GM21737 (cell line): Measurements from ENCODE around the gene TTBK1.

Experiments used
- ATAC-seq: cut with Tn5 transposase; IDR thresholded peaks from one replicate; pipeline ENCODE4 v1.9.1; 2021; ENCODE audit warnings: mild to moderate bottlenecking, moderate library complexity; ENCODE audit not compliant: unreplicated experiment

Gene TTBK1

GRCh38 chr6:43242908-43243663, at the start of gene TTBK1:
TTBK1 (plus strand) TSS chr6:43243481; CDS start chr6:43246661, 3,180 bp downstream.
- ATAC-seq: no peak

DNA sequence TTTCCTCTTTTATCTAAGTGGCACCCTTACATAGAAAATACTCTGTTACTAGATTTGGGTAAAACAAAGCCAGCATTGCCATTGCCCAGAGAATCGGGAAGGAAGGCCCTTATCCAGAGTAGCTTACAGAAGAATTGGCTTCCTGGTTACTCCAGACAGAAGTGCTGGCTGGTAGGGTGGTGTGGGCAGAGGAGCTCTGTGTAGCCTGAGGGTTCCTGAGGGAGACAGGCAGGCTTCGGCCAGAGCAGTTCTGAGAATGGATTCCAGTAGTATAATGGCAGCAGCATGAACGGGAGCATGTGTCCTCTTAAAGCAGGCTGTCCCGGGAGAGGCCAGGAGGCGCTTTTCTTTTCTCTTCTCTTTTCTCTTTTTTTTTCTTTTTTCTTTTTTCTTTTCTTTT, 49.4 kb upstream of the TTBK1 start:
- no peak for ATAC-seq

- no peak for ATAC-seq
These were observed 46.9 kb upstream of the TTBK1 start for GRCh38 chr6:43196337-43196736.

GRCh38 chr6:43199912-43200311, 43.4 kb upstream of the TTBK1 start:
- ATAC-seq: no peak

- ATAC-seq: no peak
These were observed 42.7 kb upstream of the TTBK1 start for GRCh38 chr6:43200541-43200940.

GRCh38 chr6:43202451-43202850, 40.8 kb upstream of the TTBK1 start:
- ATAC-seq: no peak

DNA sequence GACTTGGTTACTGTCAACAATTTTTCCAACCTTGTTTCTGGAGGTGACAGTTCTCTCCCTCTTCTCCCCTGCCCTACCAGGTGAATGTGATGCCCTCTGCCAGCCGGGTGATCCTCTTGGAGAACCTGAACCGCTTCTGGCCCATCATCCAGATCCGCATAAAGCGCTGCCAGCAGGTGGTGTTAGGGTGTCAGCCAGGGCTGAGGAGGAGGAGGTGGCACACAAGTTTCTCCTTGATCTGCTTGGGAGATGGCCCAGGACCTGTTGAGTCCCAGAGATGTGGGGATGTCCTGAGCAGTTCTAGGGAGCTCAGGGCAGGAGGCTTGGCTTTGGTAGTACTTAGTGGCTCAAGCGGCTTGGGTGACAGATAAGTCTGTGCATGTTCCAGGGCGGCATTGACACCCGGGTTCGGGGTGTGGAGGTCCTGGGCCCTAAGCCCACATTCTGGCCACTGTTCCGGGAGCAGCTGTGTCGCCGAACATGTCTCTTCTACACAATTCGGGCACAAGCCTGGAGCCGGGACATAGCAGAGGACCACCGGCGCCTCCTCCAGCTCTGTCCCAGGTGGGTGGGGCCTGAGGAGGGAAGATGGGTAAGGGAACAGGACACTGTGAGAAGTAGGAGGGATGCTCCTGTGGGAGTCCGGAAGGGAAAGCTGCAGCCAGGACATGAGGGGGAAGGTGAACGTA, 40.1 kb upstream of the TTBK1 start:
- no peak for ATAC-seq

DNA sequence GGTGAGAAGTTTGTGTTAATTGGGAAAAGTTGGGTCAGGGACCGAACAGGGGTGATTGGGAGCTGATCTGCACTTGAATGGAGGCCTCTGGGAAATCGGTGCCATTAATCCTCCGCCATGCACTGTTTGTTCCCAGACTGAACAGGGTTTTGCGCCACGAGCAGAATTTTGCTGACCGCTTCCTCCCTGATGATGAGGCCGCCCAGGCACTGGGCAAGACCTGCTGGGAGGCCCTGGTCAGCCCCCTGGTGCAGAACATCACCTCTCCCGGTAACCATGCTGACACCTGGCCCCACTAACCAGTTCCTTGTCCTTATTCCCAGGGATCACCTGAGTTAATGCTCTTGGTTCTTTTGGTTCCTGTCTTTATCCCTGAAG, 39.6 kb upstream of the TTBK1 start:
- ATAC-seq: no peak

- ATAC-seq: no peak
These were observed 38.8 kb upstream of the TTBK1 start for GRCh38 chr6:43204271-43205105.

DNA sequence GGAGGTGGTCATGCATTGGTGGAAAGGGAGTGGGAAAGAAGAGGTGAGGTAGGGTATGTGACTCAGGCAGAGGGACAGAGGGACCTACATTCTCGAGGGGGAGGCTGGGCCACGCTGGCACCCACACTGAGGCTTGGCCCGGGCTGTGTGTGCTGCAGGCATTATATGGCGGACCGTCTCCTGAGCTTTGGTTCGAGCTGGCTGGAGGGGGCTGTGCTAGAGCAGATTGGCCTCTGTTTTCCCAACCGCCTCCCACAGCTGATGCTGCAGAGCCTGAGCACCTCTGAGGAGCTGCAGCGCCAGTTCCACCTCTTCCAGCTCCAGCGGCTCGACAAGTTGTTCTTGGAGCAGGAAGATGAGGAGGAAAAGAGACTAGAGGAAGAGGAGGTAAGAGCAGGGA, 37.4 kb upstream of the TTBK1 start:
- no peak for ATAC-seq

- ATAC-seq: no peak
These were observed 36.0 kb upstream of the TTBK1 start for GRCh38 chr6:43207286-43207685.

- no peak for ATAC-seq
These were observed 31.3 kb upstream of the TTBK1 start for GRCh38 chr6:43211955-43212354.

GRCh38 chr6:43213431-43213830, 29.9 kb upstream of the TTBK1 start:
- ATAC-seq: no peak

GRCh38 chr6:43215066-43215465, 28.2 kb upstream of the TTBK1 start:
- ATAC-seq: no peak

DNA sequence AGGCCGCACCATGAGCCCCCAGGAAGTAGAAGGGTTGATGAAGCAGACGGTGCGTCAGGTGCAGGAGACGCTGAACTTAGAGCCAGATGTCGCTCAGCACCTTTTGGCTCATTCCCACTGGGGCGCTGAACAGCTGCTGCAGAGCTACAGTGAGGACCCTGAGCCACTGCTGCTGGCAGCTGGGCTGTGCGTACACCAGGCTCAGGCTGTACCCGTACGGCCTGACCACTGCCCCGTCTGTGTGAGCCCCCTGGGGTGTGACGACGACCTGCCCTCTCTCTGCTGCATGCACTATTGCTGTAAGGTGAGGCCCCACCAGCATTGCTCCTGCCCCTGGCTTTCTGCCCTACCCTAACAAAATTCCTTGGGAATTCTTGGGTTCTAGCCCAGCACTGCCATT, 27.1 kb upstream of the TTBK1 start:
- ATAC-seq: no peak

- no peak for ATAC-seq
These were observed 25.9 kb upstream of the TTBK1 start for GRCh38 chr6:43217351-43217750.

DNA sequence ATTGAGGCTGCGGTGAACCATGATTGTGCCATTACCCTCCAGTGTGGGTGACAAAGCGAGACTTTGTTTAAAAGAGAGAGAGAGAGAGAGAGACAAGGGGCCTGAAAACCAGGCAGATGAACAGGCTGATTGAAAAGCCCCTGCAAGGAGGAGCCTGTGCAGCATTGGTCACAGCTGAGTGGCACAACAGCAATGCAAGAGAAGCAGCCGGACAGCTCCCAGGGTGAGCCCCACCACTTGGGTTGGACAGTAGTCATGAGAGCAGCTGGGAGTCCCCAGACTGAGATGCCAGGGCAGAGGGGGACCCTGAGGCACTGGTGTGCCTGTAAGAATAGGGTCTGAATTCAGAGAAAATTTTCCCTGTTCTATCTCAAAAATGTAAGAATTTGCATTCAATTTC, 24.2 kb upstream of the TTBK1 start:
- ATAC-seq: no peak

DNA sequence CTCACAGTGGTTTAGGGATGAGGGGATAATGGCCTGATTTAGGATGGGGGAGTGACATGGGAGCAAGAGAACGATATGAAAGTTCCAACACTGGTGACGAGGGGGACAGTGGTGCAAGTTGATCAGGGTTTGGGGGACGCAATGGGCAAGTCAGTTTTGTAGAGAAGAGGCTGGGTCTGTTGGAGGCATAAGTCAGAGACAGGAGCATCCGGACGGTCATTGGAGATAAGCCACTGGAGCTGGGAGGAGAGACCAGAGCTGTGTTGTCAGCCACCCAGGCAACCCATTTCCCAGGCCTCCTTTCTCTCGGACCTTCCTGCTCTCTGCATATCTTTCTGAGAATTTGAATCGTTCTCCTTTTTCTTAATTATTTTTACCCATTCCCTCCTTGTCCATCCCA, 23.5 kb upstream of the TTBK1 start:
- no peak for ATAC-seq

DNA sequence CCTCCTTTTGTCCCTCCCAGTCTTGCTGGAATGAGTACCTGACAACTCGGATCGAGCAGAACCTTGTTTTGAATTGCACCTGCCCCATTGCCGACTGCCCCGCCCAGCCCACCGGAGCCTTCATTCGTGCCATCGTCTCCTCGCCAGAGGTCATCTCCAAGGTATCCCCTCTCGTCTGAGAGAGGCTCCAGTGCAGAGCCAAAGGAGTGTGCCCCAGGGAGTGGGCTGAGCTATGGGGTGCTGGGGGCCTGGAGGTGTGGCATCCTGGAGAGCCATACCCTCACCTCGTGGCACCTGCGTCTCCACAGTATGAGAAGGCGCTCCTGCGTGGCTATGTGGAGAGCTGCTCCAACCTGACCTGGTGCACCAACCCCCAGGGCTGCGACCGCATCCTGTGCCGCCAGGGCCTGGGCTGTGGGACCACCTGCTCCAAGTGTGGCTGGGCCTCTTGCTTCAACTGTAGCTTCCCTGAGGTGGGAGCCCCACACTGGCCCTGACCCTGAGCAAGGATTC, 22.8 kb upstream of the TTBK1 start:
- ATAC-seq: no peak

DNA sequence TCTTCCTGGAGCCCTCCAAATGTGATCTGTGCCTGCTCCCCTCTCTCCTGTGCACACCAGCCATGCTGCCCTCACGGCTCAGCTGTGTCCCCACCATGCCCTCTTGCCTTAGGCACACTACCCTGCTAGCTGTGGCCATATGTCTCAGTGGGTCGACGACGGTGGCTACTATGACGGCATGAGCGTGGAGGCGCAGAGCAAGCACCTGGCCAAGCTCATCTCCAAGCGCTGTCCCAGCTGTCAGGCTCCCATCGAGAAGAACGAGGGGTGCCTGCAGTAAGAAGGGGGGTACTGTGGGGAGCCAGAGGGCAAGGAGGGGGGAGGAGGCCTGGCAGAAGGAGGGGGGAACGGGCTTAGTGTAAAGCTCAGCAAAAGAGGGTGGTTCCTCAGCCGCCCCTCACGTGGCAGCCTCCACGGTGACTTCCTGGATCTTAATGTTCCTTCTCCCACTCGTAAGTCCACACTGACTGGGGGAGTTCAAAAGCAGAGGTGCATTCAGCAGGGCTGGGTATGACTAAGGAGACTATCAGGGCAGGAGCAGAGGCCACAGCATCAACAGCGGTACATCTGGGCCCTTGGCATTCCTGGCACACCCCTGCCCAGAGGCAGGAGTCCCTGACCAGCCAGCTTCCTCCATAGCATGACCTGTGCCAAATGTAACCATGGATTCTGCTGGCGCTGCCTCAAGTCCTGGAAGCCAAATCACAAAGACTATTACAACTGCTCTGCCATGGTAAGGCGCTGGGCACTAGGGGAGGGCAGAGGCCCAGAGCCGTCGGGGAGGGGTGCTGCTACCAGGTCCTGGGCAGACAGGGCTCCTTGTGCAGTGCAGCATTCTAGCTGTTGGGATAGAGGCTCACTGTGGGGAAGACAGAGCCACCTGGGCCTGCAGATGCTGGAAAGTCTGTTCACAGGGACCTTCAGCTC, 22.0 kb upstream of the TTBK1 start:
- ATAC-seq: no peak
